Activated gamma-delta T cell treated with anti-CD3 and anti-CD28 coated beads, Interleukin-2, amount 50 U/mL, for 16 hours (primary cell): ENCODE measurements around the gene TAF11L14.
"Not testable (repeated sequence)": the region's sequence is repeated elsewhere in the genome, so short reads cannot be mapped to it uniquely, and the experiment has no call there.

Experiments used
- DNase-seq: peaks from one replicate; pipeline ENCODE4 v3.0.0-alpha.2; 2020; ENCODE audit warnings: low read depth

TAF11L14 gene

GRCh38 chr5:17634160-17634559 is at the start of gene TAF11L14:
Gene TAF11L14, plus strand, starts transcription at chr5:17634460.
- no peak for DNase-seq

- DNase-seq, result not testable (repeated sequence)
Observed at GRCh38 chr5:17585658-17586057, 48.6 kb upstream of the TAF11L14 start, which contains the start of gene TAF11L7. Gene TAF11L7, minus strand, starts transcription at chr5:17585758.

- DNase-seq, result not testable (repeated sequence)
Observed at GRCh38 chr5:17590860-17591259, 43.4 kb upstream of the TAF11L14 start, which contains the start of gene TAF11L8. Gene TAF11L8, minus strand, starts transcription at chr5:17590960.

- DNase-seq, result not testable (repeated sequence)
Observed at GRCh38 chr5:17594255-17594654, 40.0 kb upstream of the TAF11L14 start, which contains the start of gene TAF11L9. Gene TAF11L9, minus strand, starts transcription at chr5:17594394.

GRCh38 chr5:17597728-17598127 is 36.5 kb upstream of the TAF11L14 start, which contains the start of gene TAF11L10:
Gene TAF11L10, minus strand, starts transcription at chr5:17597828.
- DNase-seq, result not testable (repeated sequence)

- DNase-seq, result not testable (repeated sequence)
Observed at GRCh38 chr5:17603880-17604279, 30.4 kb upstream of the TAF11L14 start, which contains the start of gene TAF11L11. Gene TAF11L11, plus strand, starts transcription at chr5:17604183.

- DNase-seq, result no peak
Observed at GRCh38 chr5:17604951-17605350, 29.3 kb upstream of the TAF11L14 start.

- DNase-seq, result not testable (repeated sequence)
Observed at GRCh38 chr5:17607461-17607860, 26.8 kb upstream of the TAF11L14 start.

GRCh38 chr5:17610092-17610491 is 24.2 kb upstream of the TAF11L14 start, which contains the start of gene TAF11L12:
Gene TAF11L12, plus strand, starts transcription at chr5:17610392.
- not testable (repeated sequence) for DNase-seq

GRCh38 chr5:17614872-17615605 is 19.2 kb upstream of the TAF11L14 start:
- no peak for DNase-seq

- DNase-seq, result no peak
Observed at GRCh38 chr5:17619354-17619753, 14.9 kb upstream of the TAF11L14 start.

- DNase-seq, result no peak
Observed at GRCh38 chr5:17620627-17621026, 13.6 kb upstream of the TAF11L14 start.

- DNase-seq, result no peak
Observed at GRCh38 chr5:17625686-17626085, 8.6 kb upstream of the TAF11L14 start.

- DNase-seq, result not testable (repeated sequence)
Observed at GRCh38 chr5:17631788-17632187, 2.5 kb upstream of the TAF11L14 start, which contains the start of gene TAF11L13. Gene TAF11L13, plus strand, starts transcription at chr5:17632088.

- DNase-seq, result not testable (repeated sequence)
Observed at GRCh38 chr5:17649232-17649631, 15.0 kb downstream of the TAF11L14 start.

GRCh38 chr5:17655201-17655759 is 21.0 kb downstream of the TAF11L14 start:
- DNase-seq, result not testable (repeated sequence)

GRCh38 chr5:17655921-17656320 is 21.7 kb downstream of the TAF11L14 start:
- DNase-seq, result no peak

- no peak for DNase-seq
Observed at GRCh38 chr5:17663182-17663581, 28.9 kb downstream of the TAF11L14 start.

GRCh38 chr5:17665836-17666235 is 31.6 kb downstream of the TAF11L14 start:
- DNase-seq, result no peak

- no peak for DNase-seq
Observed at GRCh38 chr5:17666726-17667235, 32.5 kb downstream of the TAF11L14 start.

GRCh38 chr5:17670353-17670752 is 36.1 kb downstream of the TAF11L14 start:
- DNase-seq, result no peak

- no peak for DNase-seq
Observed at GRCh38 chr5:17678751-17679324, 44.6 kb downstream of the TAF11L14 start.
